Stimulated activated CD8-positive, alpha-beta memory T cell treated with anti-CD3 and anti-CD28 coated beads, Interleukin-4, amount 100 ng/mL, for 4 hours (primary cell): ENCODE data around the gene ESPL1.
"Not testable (repeated sequence)": the region's sequence is repeated elsewhere in the genome, so short reads cannot be mapped to it uniquely, and the experiment has no call there.

ENCODE experiments used
- DNase-seq, 2 donors: peaks; one replicate each; pipeline ENCODE4 v3.0.0-alpha.2; 2020; ENCODE audit warnings: low read depth in 2 of 2, low spot score in 1 of 2

The ESPL1 gene

DNA sequence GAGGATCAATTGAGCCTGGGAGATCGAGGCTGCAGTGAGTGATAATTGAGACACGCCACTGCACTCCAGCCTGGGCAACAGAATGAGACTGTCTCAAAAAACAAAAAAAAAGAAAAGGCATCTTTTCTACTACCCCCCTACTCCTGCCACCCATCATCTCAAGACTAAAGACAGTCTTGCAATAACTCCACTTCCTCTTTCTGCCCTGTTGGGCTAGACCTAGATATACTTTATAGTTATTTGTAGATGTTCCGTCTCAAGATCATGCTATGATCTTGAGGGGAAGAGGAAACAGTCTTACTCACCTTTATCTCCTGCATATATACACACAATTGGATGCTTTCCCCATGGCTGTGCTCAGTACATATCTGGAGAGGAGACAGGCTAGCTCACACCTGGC is 12.1 kb upstream of the ESPL1 start:
- no peak for DNase-seq

DNA sequence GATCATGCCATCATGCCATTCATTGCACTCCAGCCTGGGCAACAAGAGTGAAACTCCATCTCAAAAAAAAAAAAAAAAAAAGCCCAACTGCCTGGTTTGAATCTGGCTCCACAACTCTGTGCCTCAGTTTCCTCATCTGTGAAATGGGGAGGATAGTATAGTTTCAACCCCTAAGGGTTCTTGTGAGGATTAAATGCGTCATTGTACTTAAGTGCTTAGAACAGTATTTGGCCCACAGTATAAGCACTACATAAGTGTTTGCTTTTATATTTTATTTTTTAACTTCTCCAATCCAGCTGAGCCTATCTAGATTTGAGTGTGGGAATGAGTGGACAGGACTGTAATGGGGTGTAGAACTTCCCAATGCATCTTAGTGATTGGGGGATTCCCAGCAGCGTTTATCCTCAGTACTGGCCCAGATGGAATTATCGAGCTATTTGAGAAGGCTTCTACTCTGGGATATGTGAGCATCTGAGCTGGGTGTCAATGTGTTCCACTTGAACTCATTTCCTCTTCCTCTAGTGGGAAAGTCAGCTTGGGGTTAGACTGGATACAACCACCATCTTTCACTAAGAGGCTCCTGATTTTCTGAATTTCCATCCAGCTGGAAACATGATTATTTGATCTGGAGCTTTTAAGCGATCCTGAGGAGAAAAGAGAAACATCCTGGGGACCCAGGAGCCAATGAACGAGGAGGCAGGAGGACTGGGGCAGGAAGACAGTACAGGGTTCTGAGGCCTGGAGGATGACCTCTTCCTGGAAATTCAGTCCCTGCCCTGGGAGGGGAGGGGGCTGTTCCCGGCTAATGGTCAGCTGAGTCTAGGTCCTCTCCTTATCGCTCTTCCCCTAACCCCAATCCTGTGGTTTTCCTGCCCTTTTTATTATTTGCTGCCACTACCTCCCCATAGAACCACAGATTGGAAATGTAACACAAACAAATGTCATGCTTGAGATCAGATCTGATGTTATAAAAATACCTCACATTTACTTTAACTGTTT is 9.3 kb upstream of the ESPL1 start:
- DNase-seq, result no peak

DNA sequence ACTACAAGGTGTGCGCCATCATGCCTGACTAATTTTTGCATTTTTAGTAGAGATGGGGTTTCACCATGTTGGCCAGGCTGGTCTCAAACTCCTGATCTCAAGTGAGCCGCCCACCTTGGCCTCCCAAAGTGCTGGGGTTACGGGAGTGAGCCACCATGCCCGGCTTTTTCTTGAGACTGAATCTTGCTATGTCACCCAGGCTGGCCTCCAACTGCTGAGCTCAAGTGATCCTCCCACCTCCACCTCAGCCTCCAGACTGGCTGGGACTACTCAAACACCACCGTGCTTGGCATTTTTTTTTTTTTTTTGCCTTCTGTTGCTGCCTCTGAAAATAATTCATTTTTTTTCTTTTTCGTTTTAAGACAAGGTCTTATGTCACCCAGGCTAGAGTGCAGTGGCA is 8.2 kb upstream of the ESPL1 start:
- no peak for DNase-seq

DNA sequence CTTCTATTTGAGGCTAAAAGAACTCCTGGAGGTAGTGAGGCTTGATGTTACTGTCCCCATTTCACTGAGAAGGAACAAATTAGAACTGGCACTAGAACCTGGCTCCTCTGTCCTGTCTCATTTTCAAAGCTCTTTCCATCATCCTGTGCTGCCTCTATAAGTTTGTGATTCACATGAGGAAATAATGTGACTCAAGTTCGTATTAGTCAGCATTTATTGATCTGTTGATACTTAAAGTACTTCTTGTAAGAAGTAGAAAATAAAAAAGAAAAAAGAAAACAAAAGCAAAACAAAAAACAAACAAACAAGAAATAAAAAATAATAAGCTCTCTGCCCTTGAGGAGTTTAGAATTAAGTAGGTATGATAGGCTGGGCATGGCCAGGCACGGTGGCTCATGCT is 2.3 kb upstream of the ESPL1 start:
- DNase-seq, result no peak

DNA sequence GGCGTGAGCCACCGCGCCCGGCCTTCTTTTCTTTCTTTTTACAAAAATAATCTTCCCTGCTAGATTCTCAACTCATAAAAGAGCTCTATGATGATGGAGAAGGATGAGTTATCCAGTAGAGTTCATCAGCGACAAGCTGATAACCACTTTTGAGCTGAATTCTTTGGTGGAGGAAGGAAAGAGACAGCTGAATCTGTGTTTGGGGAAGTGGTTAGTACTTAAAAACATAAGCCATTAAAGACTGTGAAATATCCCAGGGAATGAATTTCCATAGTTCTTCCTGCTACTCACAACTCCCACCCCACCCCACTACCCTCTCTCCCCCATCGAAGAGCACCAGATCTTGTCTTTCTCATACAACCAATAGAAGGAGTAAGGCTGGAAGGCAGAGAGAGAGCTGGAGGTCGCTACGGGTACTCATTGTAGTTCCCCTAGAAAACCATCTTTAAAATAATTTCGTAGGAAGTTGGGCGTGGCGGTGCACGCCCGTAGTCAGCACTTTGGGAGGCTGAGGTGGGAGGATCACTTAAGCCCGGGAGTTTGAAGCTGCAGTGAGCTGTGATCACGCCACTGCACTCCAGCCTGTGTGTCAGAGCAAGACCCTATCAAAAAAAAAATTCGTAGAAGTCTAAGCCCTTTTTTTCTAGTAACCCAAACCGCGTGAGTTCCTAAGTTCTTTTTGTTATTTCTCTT is 647 bp upstream of the ESPL1 start:
- DNase-seq, result no peak

DNA sequence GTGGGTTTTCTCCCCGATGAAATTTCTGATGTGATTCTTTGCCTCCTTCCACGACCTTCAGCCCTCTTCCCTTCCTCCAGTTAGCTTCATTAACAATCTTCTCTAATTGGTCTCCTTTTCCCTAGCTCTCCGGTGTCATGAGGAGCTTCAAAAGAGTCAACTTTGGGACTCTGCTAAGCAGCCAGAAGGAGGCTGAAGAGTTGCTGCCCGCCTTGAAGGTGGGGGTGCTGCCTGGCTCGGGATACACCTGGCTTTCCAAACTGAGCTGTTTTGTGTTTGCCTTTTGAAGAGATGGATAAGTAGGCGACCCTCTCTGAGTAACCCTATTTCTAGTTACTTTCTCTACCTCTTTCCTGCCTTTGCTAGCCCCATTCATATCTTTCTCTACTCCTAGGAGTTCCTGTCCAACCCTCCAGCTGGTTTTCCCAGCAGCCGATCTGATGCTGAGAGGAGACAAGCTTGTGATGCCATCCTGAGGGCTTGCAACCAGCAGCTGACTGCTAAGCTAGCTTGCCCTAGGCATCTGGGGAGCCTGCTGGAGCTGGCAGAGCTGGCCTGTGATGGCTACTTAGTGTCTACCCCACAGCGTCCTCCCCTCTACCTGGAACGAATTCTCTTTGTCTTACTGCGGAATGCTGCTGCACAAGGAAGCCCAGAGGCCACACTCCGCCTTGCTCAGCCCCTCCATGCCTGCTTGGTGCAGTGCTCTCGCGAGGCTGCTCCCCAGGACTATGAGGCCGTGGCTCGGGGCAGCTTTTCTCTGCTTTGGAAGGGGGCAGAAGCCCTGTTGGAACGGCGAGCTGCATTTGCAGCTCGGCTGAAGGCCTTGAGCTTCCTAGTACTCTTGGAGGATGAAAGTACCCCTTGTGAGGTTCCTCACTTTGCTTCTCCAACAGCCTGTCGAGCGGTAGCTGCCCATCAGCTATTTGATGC is 797 bp downstream of the ESPL1 start:
- DNase-seq, result no peak

DNA sequence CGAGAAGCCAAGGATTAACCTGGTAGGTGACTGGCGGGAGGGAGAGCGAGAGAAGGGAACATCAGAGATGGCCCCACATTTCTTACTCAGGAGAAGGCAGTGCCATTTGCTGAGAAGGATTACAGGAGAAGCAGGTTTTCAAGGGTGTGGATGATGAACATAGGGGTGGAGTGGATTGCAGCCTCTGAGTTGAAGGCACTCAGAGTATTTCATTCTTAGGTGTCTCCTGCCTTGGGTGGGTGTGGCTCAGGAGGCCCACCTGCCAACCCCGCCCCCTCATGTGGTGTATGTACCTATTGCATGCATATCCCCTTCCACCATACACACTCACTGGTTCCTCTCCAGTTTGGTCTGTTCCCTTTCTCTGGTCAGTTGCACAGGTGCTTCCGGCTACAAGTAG is 6.3 kb downstream of the ESPL1 start:
- DNase-seq, result no peak

DNA sequence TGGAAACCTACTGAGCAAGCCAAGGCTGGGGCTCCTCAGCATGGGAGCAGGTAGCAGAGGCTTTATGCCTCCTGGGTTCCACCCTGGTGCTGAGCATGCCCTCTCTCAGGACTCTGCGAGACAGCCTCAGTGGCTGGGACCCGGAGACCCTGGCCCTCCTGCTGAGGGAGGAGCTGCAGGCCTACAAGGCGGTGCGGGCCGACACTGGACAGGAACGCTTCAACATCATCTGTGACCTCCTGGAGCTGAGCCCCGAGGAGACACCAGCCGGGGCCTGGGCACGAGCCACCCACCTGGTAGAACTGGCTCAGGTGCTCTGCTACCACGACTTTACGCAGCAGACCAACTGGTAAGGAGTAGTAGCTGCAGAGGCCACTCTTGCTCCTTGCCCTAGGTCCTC is 8.4 kb downstream of the ESPL1 start:
- no peak for DNase-seq

DNA sequence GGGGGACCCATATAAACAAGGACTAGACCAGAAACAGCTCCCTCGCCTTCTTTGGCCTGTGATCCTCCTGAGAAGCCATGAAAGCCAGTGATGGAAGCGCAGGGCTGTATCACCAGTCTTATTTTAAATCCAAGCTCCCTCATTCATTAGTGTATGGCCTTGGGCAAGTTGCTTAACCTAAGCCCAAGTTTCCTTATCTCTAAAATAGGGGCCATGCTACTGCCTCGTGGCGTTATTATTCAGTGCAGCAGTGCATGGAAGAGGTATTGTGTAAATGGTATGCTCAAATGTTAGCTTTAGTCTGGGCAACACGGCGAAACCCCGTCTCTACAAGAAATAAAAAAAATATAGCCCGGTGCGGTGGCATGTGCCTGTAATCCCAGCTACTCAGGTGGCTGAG is 9.9 kb downstream of the ESPL1 start:
- DNase-seq, result no peak

DNA sequence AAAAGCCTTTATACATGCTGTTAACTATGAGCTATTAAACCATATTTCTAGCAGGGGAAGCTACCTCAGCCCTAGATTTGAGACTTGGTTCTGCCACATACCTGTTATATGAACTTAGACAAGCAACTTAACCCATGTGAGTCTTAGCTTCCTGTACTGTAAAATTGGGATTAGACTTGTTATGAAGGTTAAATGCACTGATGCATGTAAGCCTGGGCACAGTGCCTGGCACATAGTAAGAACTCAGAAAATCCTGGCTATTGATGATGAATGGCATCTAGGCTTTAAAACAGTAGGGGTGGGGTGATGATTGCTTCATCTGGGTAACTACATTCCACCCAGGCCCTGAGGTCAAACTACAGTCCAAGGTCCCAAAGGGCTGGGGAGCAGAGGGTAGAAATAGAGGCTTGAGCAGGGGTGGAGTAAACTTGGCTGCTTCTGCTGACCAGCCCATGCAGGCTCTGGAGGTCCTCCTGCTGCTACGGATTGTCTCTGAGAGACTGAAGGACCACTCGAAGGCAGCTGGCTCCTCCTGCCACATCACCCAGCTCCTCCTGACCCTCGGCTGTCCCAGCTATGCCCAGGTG is 11.3 kb downstream of the ESPL1 start:
- DNase-seq, result no peak

DNA sequence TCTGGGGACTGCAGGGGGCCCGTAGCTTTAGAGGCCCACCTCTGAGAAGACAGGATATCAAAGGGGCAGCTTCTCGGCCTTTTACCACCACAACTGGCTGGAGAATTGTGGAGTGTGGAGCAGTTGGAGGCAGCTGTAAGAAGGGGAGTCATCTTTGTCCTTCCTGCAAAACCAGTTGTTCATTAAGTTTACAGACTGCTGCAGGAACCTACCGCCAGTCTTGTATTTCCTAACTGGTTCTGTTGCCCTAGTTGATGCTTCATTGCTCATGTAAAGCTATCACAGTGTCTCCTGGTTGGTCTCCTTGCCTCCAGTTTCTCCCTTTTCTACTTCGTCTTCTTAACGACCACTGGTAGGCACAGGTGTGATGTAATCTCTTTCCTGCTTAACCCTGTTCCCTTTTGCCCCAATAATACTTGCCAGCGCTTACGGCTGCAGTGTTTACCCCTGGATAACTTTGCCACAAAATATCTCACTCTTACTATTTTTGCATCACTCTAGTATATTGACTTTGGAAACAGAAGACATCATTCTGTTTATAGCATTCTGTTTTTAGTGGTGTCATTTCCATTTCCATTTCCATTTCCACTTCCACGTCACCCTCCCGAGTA is 11.9 kb downstream of the ESPL1 start:
- DNase-seq, result no peak

DNA sequence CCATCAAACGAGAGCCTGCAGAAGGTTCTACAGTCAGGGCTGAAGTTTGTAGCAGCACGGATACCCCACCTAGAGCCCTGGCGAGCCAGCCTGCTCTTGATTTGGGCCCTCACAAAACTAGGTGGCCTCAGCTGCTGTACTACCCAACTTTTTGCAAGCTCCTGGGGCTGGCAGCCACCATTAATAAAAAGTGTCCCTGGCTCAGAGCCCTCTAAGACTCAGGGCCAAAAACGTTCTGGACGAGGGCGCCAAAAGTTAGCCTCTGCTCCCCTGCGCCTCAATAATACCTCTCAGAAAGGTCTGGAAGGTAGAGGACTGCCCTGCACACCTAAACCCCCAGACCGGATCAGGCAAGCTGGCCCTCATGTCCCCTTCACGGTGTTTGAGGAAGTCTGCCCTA is 18.3 kb downstream of the ESPL1 start:
- no peak for DNase-seq

DNA sequence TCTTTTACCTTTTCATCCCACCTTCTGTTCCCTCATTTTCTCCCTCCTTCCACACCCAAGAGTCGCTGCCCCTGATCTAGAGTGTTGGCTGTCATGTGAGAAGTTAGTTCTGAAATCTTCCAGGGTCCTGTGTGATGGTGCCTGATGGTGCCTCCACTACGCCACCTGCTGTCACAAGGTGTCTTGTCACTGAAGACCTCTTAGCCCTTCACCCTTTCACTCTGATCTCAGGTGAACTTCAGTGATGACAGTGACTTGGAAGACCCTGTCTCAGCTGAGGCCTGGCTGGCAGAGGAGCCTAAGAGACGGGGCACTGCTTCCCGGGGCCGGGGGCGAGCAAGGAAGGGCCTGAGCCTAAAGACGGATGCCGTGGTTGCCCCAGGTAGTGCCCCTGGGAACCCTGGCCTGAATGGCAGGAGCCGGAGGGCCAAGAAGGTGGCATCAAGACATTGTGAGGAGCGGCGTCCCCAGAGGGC is 19.7 kb downstream of the ESPL1 start:
- peak; percentile 53 to 64 for DNase-seq

DNA sequence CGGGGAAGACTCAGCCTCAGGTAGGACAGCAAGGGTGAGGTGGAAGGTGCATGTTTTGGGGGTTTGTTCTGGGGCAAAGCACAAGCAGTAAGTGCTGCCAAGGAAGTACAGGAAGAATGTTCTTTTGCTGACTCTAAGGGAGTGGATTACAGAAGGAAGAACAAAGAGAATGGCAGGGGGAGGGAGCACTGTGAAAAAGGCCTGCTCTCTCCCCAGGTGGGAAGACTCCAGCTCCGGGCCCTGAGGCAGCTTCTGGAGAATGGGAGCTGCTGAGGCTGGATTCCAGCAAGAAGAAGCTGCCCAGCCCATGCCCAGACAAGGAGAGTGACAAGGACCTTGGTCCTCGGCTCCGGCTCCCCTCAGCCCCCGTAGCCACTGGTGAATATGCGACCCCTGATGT is 20.2 kb downstream of the ESPL1 start:
- no peak for DNase-seq

DNA sequence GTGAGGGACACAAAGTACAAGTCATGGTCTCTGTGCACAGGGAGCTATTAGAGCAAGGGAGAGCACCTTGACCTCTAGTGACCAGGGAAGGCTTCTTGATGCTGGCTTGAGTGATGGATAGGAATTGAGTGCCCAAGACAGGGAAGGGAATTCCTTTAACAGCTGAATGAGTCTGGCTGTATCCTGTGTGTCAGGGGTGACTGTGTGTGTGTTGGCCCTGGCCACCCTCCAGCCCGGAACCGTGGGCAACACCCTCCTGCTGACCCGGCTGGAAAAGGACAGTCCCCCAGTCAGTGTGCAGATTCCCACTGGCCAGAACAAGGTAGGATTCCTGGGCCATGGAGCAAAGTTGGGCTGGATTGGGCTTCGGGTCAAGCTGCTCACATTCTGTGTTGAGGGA is 21.8 kb downstream of the ESPL1 start:
- no peak for DNase-seq

DNA sequence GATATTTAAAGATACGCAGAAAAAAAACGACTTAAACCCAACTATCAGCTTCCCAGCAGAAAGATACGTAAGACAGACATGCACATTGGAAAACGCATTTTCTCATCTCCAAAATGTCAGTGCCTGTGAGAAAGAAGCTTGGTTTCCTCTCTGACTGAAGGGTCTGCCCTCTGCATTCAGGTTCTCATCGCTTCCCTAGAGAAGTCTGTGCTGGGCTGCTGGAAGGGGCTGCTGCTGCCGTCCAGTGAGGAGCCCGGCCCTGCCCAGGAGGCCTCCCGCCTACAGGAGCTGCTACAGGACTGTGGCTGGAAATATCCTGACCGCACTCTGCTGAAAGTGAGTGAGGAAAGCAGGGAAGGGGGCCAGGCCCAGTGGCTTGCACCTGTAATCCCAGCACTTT is 22.6 kb downstream of the ESPL1 start:
- no peak for DNase-seq

DNA sequence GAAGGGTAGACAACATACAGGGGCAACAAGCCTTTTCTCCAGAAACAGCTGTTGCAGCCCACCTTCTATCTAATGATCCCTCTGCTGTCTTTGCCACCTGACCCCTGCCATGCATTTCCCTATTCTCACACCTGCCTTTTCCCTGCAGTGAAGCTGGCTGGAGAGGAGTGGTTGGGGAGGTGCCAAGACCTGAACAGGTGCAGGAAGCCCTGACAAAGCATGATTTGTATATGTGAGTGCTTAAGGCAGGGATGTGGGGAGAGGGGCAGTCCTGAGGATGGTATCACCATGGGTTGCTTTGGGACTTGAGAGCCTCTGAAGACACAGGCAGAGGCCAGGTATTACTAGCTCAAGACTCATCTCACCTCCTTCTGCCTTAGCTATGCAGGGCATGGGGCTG is 24.3 kb downstream of the ESPL1 start:
- DNase-seq, result no peak

DNA sequence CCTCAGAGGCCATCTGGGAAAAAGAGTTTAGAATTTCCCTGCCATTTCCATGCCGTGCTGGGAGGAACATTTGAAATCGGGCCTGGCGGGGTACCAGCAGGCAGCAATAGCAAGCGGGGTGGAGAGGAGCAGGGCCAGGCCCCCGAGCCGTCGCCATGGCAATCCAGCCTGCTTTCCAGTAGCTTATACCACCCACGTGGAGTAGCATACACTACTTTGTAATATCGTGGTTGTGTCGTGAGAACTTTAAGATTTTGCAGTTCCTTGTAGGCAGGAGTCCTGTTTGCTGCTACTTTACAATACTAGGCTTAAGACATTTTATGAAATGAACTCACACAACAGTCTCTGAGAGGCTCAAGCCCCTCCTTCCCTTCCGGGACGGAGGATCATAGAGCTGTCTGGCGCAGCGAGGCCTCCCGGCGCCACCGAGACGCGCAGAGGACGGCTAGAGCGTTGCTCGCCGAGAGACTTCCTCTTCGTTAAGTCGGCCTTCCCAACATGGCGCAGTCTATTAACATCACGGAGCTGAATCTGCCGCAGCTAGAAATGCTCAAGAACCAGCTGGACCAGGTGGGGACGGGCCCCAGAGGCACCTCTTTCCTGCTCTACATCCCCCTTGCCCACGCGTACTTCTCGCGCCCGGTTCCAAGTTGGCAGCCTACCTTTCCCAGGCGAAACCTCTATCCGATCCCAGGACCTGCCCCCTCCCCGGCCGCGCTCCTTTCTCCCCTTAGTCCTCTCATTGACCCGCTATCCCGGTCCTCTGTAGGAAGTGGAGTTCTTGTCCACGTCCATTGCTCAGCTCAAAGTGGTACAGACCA is 27.2 kb downstream of the ESPL1 start, which contains the start of gene PFDN5:
TSS of gene PFDN5 (plus strand) at position 473 of the 821 bp plus-strand sequence. CDS start at position 499, 26 bp downstream.
- peak; percentile 65 to 75 for DNase-seq

DNA sequence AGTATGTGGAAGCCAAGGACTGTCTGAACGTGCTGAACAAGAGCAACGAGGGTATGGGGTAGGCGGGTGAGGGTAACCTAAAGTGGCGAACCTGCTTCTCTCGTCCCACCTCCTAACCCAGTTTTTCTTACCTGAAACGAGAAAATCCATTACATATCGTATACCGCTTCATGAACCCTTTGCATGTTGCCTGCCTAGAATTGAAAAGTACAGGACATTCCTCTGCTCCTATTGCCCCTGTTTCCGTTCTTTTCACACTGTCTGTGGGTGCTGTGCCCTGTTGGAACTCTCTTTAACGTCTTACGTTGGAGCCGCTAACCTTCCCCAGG is 27.8 kb downstream of the ESPL1 start:
- DNase-seq, result no peak

DNA sequence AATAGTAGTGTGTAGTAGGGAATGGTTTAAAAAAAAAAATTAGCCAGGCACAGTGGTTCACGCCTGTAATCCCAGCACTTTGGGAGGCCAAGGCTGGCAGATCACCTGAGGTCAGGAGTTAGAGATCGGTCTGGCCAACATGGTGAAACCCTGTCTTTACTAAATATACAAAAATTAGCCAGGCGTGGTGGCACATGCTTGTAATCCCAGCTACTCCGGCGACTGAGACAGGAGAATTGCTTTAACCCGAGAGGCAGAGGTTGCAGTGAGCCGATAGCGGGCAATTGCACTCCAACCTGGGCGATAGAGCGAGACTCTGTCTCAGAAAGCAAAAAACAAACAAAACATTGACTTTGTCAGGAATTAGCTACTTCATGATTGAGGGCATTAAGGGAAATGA is 29.0 kb downstream of the ESPL1 start:
- DNase-seq, result not testable (repeated sequence)
